ENCODE measurements around the gene CHD8. TPM values are rescaled to one million over a fixed set of nuclear protein-coding genes. Genes with fewer than 3 reads are reported as not detected.

The CHD8 gene
- total and polyA plus RNA-seq, 12 donors, result 19.4 to 47.5 (median 37.3) TPM

DNA sequence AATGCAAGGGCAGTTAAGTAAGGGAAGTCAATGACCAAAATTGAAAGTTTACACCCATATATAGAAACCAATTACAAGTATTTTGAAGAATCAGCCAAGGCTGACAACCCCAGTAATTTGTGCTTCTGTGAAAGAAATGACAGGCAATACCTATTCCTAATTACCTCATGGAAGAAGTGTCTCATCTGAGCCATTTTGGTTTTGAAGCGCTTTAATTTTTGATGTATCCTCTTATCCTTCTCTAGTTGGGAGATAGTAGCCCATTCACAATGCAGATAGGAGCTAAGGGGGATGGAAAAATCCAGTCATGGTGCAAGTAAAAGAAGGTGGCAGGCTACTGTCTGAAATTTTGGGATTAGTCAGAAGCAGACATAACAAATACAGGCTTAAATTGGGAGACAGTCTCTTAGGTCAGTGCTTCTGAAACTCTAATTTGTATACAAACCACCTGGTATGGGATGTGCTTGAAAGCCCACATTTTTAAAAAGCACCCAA lies 41.7 kb downstream of the CHD8 start:
- Histone ChIP-seq H3K4me3 (no peak overlapping the region), H3K36me3 (peaks cover 0 to 99% (median 81%) of the 10 kb centered on the region in 9 donors), H3K27me3 (no peaks in the 10 kb centered on the region), H3K9me3 (no peaks in the 10 kb centered on the region), H3K4me1 (no peaks in the 10 kb centered on the region), H3K27ac (no peak overlapping the region)
- DNase-seq (no peak), ATAC-seq (no peak)
- intact Hi-C loops (cut with DNase I), result loop anchor here in 1 of 10 donors (5.0 kb wide), 1 partner anchor 57 kb away; no protein-coding TSS in a partner anchor
- TF ChIP-seq, protein P1, sequence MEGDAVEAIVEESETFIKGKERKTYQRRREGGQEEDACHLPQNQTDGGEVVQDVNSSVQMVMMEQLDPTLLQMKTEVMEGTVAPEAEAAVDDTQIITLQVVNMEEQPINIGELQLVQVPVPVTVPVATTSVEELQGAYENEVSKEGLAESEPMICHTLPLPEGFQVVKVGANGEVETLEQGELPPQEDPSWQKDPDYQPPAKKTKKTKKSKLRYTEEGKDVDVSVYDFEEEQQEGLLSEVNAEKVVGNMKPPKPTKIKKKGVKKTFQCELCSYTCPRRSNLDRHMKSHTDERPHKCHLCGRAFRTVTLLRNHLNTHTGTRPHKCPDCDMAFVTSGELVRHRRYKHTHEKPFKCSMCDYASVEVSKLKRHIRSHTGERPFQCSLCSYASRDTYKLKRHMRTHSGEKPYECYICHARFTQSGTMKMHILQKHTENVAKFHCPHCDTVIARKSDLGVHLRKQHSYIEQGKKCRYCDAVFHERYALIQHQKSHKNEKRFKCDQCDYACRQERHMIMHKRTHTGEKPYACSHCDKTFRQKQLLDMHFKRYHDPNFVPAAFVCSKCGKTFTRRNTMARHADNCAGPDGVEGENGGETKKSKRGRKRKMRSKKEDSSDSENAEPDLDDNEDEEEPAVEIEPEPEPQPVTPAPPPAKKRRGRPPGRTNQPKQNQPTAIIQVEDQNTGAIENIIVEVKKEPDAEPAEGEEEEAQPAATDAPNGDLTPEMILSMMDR (IDR thresholded peaks at IDR 0.05), result no peak
- WGBS, 2 donors, result 92 to 97% methylated on average over 1 of the region's 1 CpG

DNA sequence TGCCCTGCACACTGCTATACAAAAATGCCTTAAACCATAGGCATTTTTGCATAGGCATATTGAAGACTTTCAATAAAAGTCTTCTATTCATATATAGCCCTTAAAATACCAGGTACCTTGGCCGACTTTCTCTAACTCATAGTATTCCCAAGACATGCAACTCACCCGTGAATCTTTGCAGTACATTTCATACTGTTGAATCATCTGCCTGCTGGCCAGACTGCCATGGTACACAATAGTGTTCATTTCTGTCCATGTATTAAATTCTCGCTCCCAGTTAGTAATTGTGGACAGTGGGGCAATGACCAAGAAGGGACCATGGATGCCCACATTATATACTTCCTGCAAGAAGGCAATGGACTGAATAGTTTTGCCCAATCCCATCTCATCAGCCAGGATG lies 47.8 kb downstream of the CHD8 start:
- no peaks in the 10 kb centered on the region for H3K27me3 ChIP-seq
- 82% methylated on average over 3 of the region's 3 CpGs for WGBS, 2 donors
- ATAC-seq, result no peak
- H3K36me3 ChIP-seq, result peaks cover 0 to 100% (median 92%) of the 10 kb centered on the region in 9 donors
- H3K27ac ChIP-seq, result no peak overlapping the region
- TF ChIP-seq, protein P1 (IDR thresholded peaks at IDR 0.05), result no peak
- no peaks in the 10 kb centered on the region for H3K4me1 ChIP-seq
- intact Hi-C loops (cut with DNase I), result loop anchor here in 1 of 10 donors (5.0 kb wide), 1 partner anchor 56 kb away; no protein-coding TSS in a partner anchor
- DNase-seq, result no peak
- no peaks in the 10 kb centered on the region for H3K9me3 ChIP-seq
- no peak overlapping the region for H3K4me3 ChIP-seq

DNA sequence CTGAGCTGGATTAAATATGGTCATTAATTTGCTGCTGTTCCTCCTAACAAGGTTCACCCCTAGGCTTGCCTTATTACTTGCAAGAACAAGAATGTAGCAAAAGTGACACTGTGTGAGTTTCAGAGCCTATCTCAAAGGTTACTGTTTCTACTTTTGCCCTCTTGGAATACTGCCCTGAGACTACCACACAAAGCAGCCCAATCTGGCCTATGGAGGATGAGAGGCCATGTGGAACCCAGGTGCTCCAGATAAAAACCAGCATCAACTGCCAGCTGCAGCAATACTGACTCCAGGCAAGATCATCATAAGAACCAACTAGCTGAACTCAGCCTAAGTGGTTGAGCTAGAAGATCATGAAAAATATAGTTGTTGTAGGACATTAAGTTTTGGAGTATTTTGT lies 49.7 kb downstream of the CHD8 start:
- ATAC-seq, result no peak
- intact Hi-C loops (cut with DNase I), result loop anchor here in 1 of 10 donors (5.0 kb wide), 1 partner anchor 54 kb away; no protein-coding TSS in a partner anchor

DNA sequence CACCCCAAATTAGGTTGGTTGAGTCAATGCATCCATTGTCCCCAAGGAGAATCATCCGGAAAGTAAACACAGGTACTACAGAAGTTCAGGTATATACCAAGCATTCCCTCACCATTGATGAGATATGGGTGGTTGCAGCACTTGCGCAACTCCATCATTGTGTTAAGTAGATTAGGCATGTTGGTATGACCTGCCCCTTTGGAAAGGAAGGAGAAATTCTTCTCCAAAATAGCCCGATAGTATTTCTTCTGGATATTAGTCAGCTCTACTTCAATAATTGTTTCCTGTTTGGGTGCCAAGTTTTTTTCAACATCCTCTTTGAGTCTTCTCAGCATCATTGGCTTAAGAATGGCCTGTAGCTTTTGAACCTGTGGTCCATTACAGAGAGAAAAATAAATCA lies 50.8 kb downstream of the CHD8 start:
- Histone ChIP-seq H3K27ac (no peak overlapping the region), H3K4me1 (no peaks in the 10 kb centered on the region), H3K9me3 (no peaks in the 10 kb centered on the region), H3K36me3 (peaks cover 0 to 100% (median 94%) of the 10 kb centered on the region in 9 donors), H3K27me3 (no peaks in the 10 kb centered on the region), H3K4me3 (no peak overlapping the region)
- no peak for DNase-seq
- TF ChIP-seq, protein P1 (IDR thresholded peaks at IDR 0.05), result no peak
- WGBS, 2 donors, result 70 to 85% methylated on average over 3 of the region's 3 CpGs
- intact Hi-C loops (cut with DNase I), result loop anchor here in 1 of 10 donors (5.0 kb wide), 1 partner anchor 53 kb away; no protein-coding TSS in a partner anchor
- ATAC-seq, result no peak

More for the DNA sequence above, 49.7 kb downstream of the CHD8 start:
- H3K27ac ChIP-seq, result no peak overlapping the region
- DNase-seq, result no peak
- H3K27me3 ChIP-seq, result no peaks in the 10 kb centered on the region
- H3K9me3 ChIP-seq, result no peaks in the 10 kb centered on the region
- TF ChIP-seq, protein P1 (IDR thresholded peaks at IDR 0.05), result no peak
- no peaks in the 10 kb centered on the region for H3K4me1 ChIP-seq
- no peak overlapping the region for H3K4me3 ChIP-seq
- H3K36me3 ChIP-seq, result peaks cover 0 to 100% (median 92%) of the 10 kb centered on the region in 9 donors

All from heart right ventricle (tissue), 16 donors.